Measurements from ENCODE around the gene ADGRA3. TPM values are rescaled to one million over a fixed set of nuclear protein-coding genes. Genes with fewer than 3 reads are reported as not detected.

Gene ADGRA3
- total RNA-seq, 1 experiment from 2014 or later = 41.2 TPM

DNA sequence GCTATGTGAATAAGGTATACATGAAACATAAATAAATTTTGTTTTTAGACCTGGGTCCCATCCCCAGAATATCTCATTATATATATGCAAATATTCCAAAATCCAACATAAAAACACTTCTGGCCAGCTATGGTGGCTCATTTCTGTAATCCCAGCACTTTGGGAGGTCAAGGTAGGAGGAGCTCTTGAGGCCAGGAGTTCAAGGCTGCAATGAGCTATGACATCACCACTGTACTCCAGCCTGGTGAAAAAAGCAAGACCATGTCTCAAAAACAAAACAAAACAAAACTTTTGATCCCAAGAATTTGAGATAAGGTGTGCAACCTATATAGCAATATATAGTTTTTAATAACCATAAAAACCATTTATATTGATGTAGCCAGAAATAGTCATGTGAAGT is 5.4 kb upstream of the ADGRA3 start:
- Histone ChIP-seq H3K9me3 (ENCODE audit: control insufficient read depth, insufficient read depth, low read depth, low read length) (no peaks in the 10 kb centered on the region), H3K36me3 (ENCODE audit: control insufficient read depth, insufficient read depth, low read length) (no peaks in the 10 kb centered on the region), H3K4me1 (ENCODE audit: control insufficient read depth, insufficient read depth, low read length) (peaks cover 5% of the 10 kb centered on the region; the same call in 1 of the 2 replicates), H3K27me3 (ENCODE audit: control insufficient read depth, insufficient read depth, low read length) (no peaks in the 10 kb centered on the region), H3K27ac (ENCODE audit: low read length) (no peak overlapping the region), H3K4me3 (ENCODE audit: low read depth in 2 of 2, low read length in 2 of 2) (no peak overlapping the region)
- CTCF ChIA-PET = no interaction called here
- ATAC-seq (no peak), DNase-seq (ENCODE audit: low read depth, low spot score) (no peak)
- in situ Hi-C loops (cut with HindIII; ENCODE audit: low pct_unique_long_range_greater_than_20kb, low sequenced_read_pairs) (no loop called here), intact Hi-C loops (cut with micrococcal nuclease; ENCODE audit: unreplicated experiment) (no loop called here)
- no TSS peak for BruUV-seq (replicated peaks)
- TF ChIP-seq REST (IDR thresholded peaks at IDR 0.05; ENCODE audit: insufficient read depth in 1 of 2, low read depth in 2 of 2, low read length in 1 of 2) (no peak), POLR2AphosphoS5 (IDR thresholded peaks at IDR 0.05; ENCODE audit: low read depth, low read length) (no peak), SIN3A (IDR thresholded peaks at IDR 0.05; ENCODE audit: borderline replicate concordance, insufficient read depth, low read depth, low read length) (no peak), TCF7L2 (IDR thresholded peaks at IDR 0.05; ENCODE audit: low read depth, low read length) (no peak)
- TF ChIP-seq, protein P1, sequence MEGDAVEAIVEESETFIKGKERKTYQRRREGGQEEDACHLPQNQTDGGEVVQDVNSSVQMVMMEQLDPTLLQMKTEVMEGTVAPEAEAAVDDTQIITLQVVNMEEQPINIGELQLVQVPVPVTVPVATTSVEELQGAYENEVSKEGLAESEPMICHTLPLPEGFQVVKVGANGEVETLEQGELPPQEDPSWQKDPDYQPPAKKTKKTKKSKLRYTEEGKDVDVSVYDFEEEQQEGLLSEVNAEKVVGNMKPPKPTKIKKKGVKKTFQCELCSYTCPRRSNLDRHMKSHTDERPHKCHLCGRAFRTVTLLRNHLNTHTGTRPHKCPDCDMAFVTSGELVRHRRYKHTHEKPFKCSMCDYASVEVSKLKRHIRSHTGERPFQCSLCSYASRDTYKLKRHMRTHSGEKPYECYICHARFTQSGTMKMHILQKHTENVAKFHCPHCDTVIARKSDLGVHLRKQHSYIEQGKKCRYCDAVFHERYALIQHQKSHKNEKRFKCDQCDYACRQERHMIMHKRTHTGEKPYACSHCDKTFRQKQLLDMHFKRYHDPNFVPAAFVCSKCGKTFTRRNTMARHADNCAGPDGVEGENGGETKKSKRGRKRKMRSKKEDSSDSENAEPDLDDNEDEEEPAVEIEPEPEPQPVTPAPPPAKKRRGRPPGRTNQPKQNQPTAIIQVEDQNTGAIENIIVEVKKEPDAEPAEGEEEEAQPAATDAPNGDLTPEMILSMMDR (IDR thresholded peaks at IDR 0.05) = no peak
- POLR2A ChIA-PET = no interaction called here

GRCh38 chr4:22515145-22515887 is 550 bp downstream of the ADGRA3 start:
- ChIA-PET CTCF (no interaction called here), POLR2A (no interaction called here)
- H3K36me3 ChIP-seq (ENCODE audit: control insufficient read depth, insufficient read depth, low read length) = peaks cover 4% of the 10 kb centered on the region; the same call in 1 of the 2 replicates
- peak overlapping the region; percentile 68 to 77 for H3K4me3 ChIP-seq (ENCODE audit: low read depth in 2 of 2, low read length in 2 of 2)
- TF ChIP-seq SIN3A (IDR thresholded peaks at IDR 0.05; ENCODE audit: borderline replicate concordance, insufficient read depth, low read depth, low read length) (no peak), REST (IDR thresholded peaks at IDR 0.05; ENCODE audit: insufficient read depth in 1 of 2, low read depth in 2 of 2, low read length in 1 of 2) (no peak), POLR2AphosphoS5 (IDR thresholded peaks at IDR 0.05; ENCODE audit: low read depth, low read length) (no peak), TCF7L2 (IDR thresholded peaks at IDR 0.05; ENCODE audit: low read depth, low read length) (no peak)
- TF ChIP-seq, protein P1 (IDR thresholded peaks at IDR 0.05) = no peak
- no peaks in the 10 kb centered on the region for H3K27me3 ChIP-seq (ENCODE audit: control insufficient read depth, insufficient read depth, low read length)
- ATAC-seq (peak; percentile 76), DNase-seq (ENCODE audit: low read depth, low spot score) (no peak)
- intact Hi-C loops (cut with micrococcal nuclease; ENCODE audit: unreplicated experiment) (no loop called here), in situ Hi-C loops (cut with HindIII; ENCODE audit: low pct_unique_long_range_greater_than_20kb, low sequenced_read_pairs) (no loop called here)
- no peaks in the 10 kb centered on the region for H3K9me3 ChIP-seq (ENCODE audit: control insufficient read depth, insufficient read depth, low read depth, low read length)
- BruUV-seq (replicated peaks) = no TSS peak
- H3K27ac ChIP-seq (ENCODE audit: low read length) = peak overlapping the region; percentile 75
- H3K4me1 ChIP-seq (ENCODE audit: control insufficient read depth, insufficient read depth, low read length) = peaks cover 11% of the 10 kb centered on the region; the same call in 1 of the 2 replicates
